ENCODE measurements around the gene GIPC3.

Gene GIPC3

GRCh38 chr19:3549816-3550215, 35.5 kb upstream of the GIPC3 start:
- no peak overlapping the region for H3K4me3 ChIP-seq (ENCODE audit: control insufficient read depth, low read depth, low read length)
- TF ChIP-seq CTCF (IDR thresholded peaks at IDR 0.05; ENCODE audit: control insufficient read depth, insufficient read depth, low read depth, low read length, missing control alignments), result no peak
- DNase-seq (ENCODE audit: low read depth), result no peak

GRCh38 chr19:3550947-3551791, 34.1 kb upstream of the GIPC3 start:
- DNase-seq (ENCODE audit: low read depth), result no peak
- no peak overlapping the region for H3K4me3 ChIP-seq (ENCODE audit: control insufficient read depth, low read depth, low read length)
- no peak for TF ChIP-seq CTCF (IDR thresholded peaks at IDR 0.05; ENCODE audit: control insufficient read depth, insufficient read depth, low read depth, low read length, missing control alignments)

- H3K4me3 ChIP-seq (ENCODE audit: control insufficient read depth, low read depth, low read length), result no peak overlapping the region
- DNase-seq (ENCODE audit: low read depth), result no peak
- TF ChIP-seq CTCF (IDR thresholded peaks at IDR 0.05; ENCODE audit: control insufficient read depth, insufficient read depth, low read depth, low read length, missing control alignments), result no peak
These were observed 33.5 kb upstream of the GIPC3 start for GRCh38 chr19:3551792-3552095.

GRCh38 chr19:3554254-3555083, 30.8 kb upstream of the GIPC3 start:
- H3K4me3 ChIP-seq (ENCODE audit: control insufficient read depth, low read depth, low read length), result no peak overlapping the region
- DNase-seq (ENCODE audit: low read depth), result no peak
- TF ChIP-seq CTCF (IDR thresholded peaks at IDR 0.05; ENCODE audit: control insufficient read depth, insufficient read depth, low read depth, low read length, missing control alignments), result no peak

GRCh38 chr19:3555653-3556422, 29.4 kb upstream of the GIPC3 start:
- DNase-seq (ENCODE audit: low read depth), result no peak
- TF ChIP-seq CTCF (IDR thresholded peaks at IDR 0.05; ENCODE audit: control insufficient read depth, insufficient read depth, low read depth, low read length, missing control alignments), result no peak
- H3K4me3 ChIP-seq (ENCODE audit: control insufficient read depth, low read depth, low read length), result peak overlapping the region; percentile 81

GRCh38 chr19:3556423-3556977, 28.8 kb upstream of the GIPC3 start:
- DNase-seq (ENCODE audit: low read depth), result no peak
- no peak for TF ChIP-seq CTCF (IDR thresholded peaks at IDR 0.05; ENCODE audit: control insufficient read depth, insufficient read depth, low read depth, low read length, missing control alignments)
- H3K4me3 ChIP-seq (ENCODE audit: control insufficient read depth, low read depth, low read length), result peak overlapping the region; percentile 81

Data from AG09309 (cell line).